Liver (tissue), 9 donors: ENCODE results near the gene CHRNA5. TPM values are rescaled to one million over a fixed set of nuclear protein-coding genes. Genes with fewer than 3 reads are reported as not detected.

Experiments
- DNase-seq: peaks from one replicate; pipeline ENCODE4 v3.0.0-alpha.2; 2017; ENCODE audit warnings: low spot score
- H3K27ac ChIP-seq, 2 donors: one replicate each; pipeline ENCODE4 v1.7.0; 2013; ENCODE audit warnings: inconsistent platforms in 2 of 2, low read length in 2 of 2, control low read depth in 1 of 2, low read depth in 1 of 2, mild to moderate bottlenecking in 1 of 2
- H3K27me3 ChIP-seq, 4 donors: one replicate each; pipeline versions ENCODE4 v1.6.1 to v1.7.0; 2013; ENCODE audit warnings: low read length in 3 of 4, inconsistent platforms in 1 of 4, mild to moderate bottlenecking in 1 of 4, moderate library complexity in 1 of 4; ENCODE audit not compliant: control insufficient read depth in 4 of 4, insufficient read depth in 4 of 4
- H3K36me3 ChIP-seq, 4 donors: one replicate each; pipeline versions ENCODE4 v1.6.1 to v1.7.0; 2013; ENCODE audit warnings: low read length in 3 of 4, mild to moderate bottlenecking in 3 of 4, low read depth in 1 of 4, moderate library complexity in 1 of 4; ENCODE audit not compliant: control insufficient read depth in 4 of 4, insufficient read depth in 3 of 4
- H3K4me1 ChIP-seq, 4 donors: one replicate each; pipeline versions ENCODE4 v1.6.1 to v1.7.0; 2013; ENCODE audit warnings: low read length in 3 of 4, mild to moderate bottlenecking in 3 of 4, moderate library complexity in 1 of 4; ENCODE audit not compliant: control insufficient read depth in 4 of 4, insufficient read depth in 4 of 4
- H3K4me3 ChIP-seq, 3 donors: one replicate each; pipeline versions ENCODE4 v1.6.1 to v1.7.0; 2013; ENCODE audit warnings: low read length in 3 of 3, control low read depth in 1 of 3, low read depth in 1 of 3, mild to moderate bottlenecking in 1 of 3
- H3K9ac ChIP-seq, 2 donors: one replicate each; pipeline ENCODE4 v1.7.0; 2013; ENCODE audit warnings: low read length in 2 of 2, mild to moderate bottlenecking in 2 of 2, moderate library complexity in 2 of 2, control low read depth in 1 of 2, low read depth in 1 of 2
- H3K9me3 ChIP-seq, 4 donors: one replicate each; pipeline versions ENCODE4 v1.6.1 to v1.7.0; 2013; ENCODE audit warnings: low read length in 3 of 4; ENCODE audit not compliant: control insufficient read depth in 4 of 4
- ATF3 ChIP-seq: IDR thresholded peaks from 2 replicates; pipeline ENCODE4 v1.6.1; 2016; ENCODE audit warnings: antibody characterized with exemption
- CTCF ChIP-seq: fragments of 150-350 bp; IDR thresholded peaks from 2 replicates; pipeline ENCODE4 v1.5.1; 2017; ENCODE audit warnings: improper control_type of control experiment, low read depth, low read length; ENCODE audit not compliant: missing input control
- EGR1 ChIP-seq, 2 donors: IDR thresholded peaks; 2 replicates each; pipeline ENCODE4 v1.6.1; 2016 to 2018; ENCODE audit warnings: antibody characterized with exemption in 2 of 2, low read depth in 2 of 2
- FOXA1 ChIP-seq: IDR thresholded peaks from 2 replicates; pipeline ENCODE4 v1.6.1; 2016; ENCODE audit warnings: antibody characterized with exemption
- FOXA2 ChIP-seq: IDR thresholded peaks from 2 replicates; pipeline ENCODE4 v1.6.1; 2016; ENCODE audit warnings: antibody characterized with exemption
- GABPA ChIP-seq, 2 donors: IDR thresholded peaks in 1 of 2; conservative IDR thresholded peaks in 1 of 2; 2 replicates each; pipeline ENCODE4 v1.6.1; 2016; ENCODE audit warnings: antibody characterized with exemption in 2 of 2, mild to moderate bottlenecking in 1 of 2, moderate library complexity in 1 of 2
- HNF4A ChIP-seq, 2 donors: conservative IDR thresholded peaks; 2 replicates each; pipeline ENCODE4 v1.6.1; 2016; ENCODE audit warnings: antibody characterized with exemption in 2 of 2, mild to moderate bottlenecking in 2 of 2
- HNF4G ChIP-seq: IDR thresholded peaks from 2 replicates; pipeline ENCODE4 v1.6.1; 2016; ENCODE audit warnings: antibody characterized with exemption
- JUND ChIP-seq, 2 donors: IDR thresholded peaks; 2 replicates each; pipeline ENCODE4 v1.6.1; 2016; ENCODE audit warnings: antibody characterized with exemption in 2 of 2
- MAX ChIP-seq: IDR thresholded peaks from 2 replicates; pipeline ENCODE4 v1.6.1; 2016; ENCODE audit warnings: antibody characterized with exemption
- RAD21 ChIP-seq, 2 donors: IDR thresholded peaks; 2 replicates each; pipeline ENCODE4 v1.6.1; 2016; ENCODE audit warnings: antibody characterized with exemption in 2 of 2, mild to moderate bottlenecking in 2 of 2
- RXRA ChIP-seq, 2 donors: IDR thresholded peaks; 2 replicates each; pipeline ENCODE4 v1.6.1; 2017 to 2018; ENCODE audit warnings: antibody characterized with exemption in 2 of 2, mild to moderate bottlenecking in 1 of 2
- SP1 ChIP-seq: IDR thresholded peaks from 2 replicates; pipeline ENCODE4 v1.6.1; 2018; ENCODE audit warnings: antibody characterized with exemption, mild to moderate bottlenecking
- TAF1 ChIP-seq: conservative IDR thresholded peaks from 2 replicates; pipeline ENCODE4 v1.6.1; 2016; ENCODE audit warnings: antibody characterized with exemption, mild to moderate bottlenecking
- YY1 ChIP-seq: IDR thresholded peaks from 2 replicates; pipeline ENCODE4 v1.6.1; 2016; ENCODE audit warnings: antibody characterized with exemption, mild to moderate bottlenecking
- WGBS: extraction: QIAGEN DNeasy Blood & Tissue Kit; methylation state at CpG from one replicate; pipeline ENCODE4 v1.1.7; 2013; 5-methylcytosine and 5-hydroxymethylcytosine counted together
- polyA plus RNA-seq, 2 donors: library from polyadenylated mRNA; stranded (reverse) in 1 of 2; unstranded in 1 of 2; fragments of 200-250 nt in 1 of 2; fragments of >200 nt in 1 of 2; fragmentation: Nextera tagmentation in 1 of 2; extraction: Ambion mirVana in 1 of 2; gene quantifications; one replicate each; pipeline versions ENCODE4 v1.2.1 to v1.2.3, GENCODE V29; 2013 to 2015
- total RNA-seq, 2 donors: library from RNA; depleted of rRNA; stranded (reverse); fragments of >200 nt; gene quantifications; one replicate each; pipeline ENCODE4 v1.2.3, GENCODE V29; 2014
- donor health status: healthy.
- donor health status: healthy.
- donor health status: healthy.
- donor health status: healthy.
- donor health status: healthy.

The CHRNA5 gene
- total and polyA plus RNA-seq, 4 donors = 0.17 to 0.56 (median 0.36) TPM

- H3K4me1 ChIP-seq = peaks cover 3 to 8% (median 7%) of the 10 kb centered on the region in 4 donors
- 94% methylated on average over 5 of the region's 5 CpGs for WGBS
- H3K9me3 ChIP-seq = no peaks in the 10 kb centered on the region
- DNase-seq = no peak
- TF ChIP-seq ATF3 (no peak), EGR1 (IDR thresholded peaks at IDR 0.05; ENCODE audit: low read depth in 2 of 2) (no peak), GABPA (IDR thresholded peaks at IDR 0.05 in 1 of 2, conservative IDR thresholded peaks at IDR 0.05 in 1 of 2) (no peak), SP1 (no peak), CTCF (no peak), HNF4G (no peak), FOXA2 (no peak), HNF4A (conservative IDR thresholded peaks at IDR 0.05) (no peak), RAD21 (IDR thresholded peaks at IDR 0.05) (no peak), JUND (IDR thresholded peaks at IDR 0.05) (no peak), YY1 (no peak), MAX (no peak), TAF1 (no peak), FOXA1 (no peak), RXRA (IDR thresholded peaks at IDR 0.05) (no peak)
- H3K9ac ChIP-seq = no peak overlapping the region
- no peaks in the 10 kb centered on the region for H3K36me3 ChIP-seq
- H3K4me3 ChIP-seq = no peak overlapping the region
- H3K27me3 ChIP-seq = no peaks in the 10 kb centered on the region
- no peak overlapping the region for H3K27ac ChIP-seq
Observed at GRCh38 chr15:78561490-78561889, 3.8 kb upstream of the CHRNA5 start.

- Histone ChIP-seq H3K36me3 (no peaks in the 10 kb centered on the region), H3K9me3 (no peaks in the 10 kb centered on the region), H3K27me3 (peaks cover 0 to 2% (median 0%) of the 10 kb centered on the region in 4 donors), H3K9ac (no peak overlapping the region), H3K4me3 (no peak overlapping the region), H3K4me1 (peaks cover 3 to 8% (median 7%) of the 10 kb centered on the region in 4 donors), H3K27ac (no peak overlapping the region)
- TF ChIP-seq YY1 = no peak
- 91% methylated on average over 2 of the region's 2 CpGs for WGBS
- no peak for DNase-seq
Observed at GRCh38 chr15:78563092-78563491, 2.2 kb upstream of the CHRNA5 start.

GRCh38 chr15:78564743-78565096 lies 600 bp upstream of the CHRNA5 start:
- Histone ChIP-seq H3K27ac (no peak overlapping the region), H3K9me3 (no peaks in the 10 kb centered on the region), H3K9ac (no peak overlapping the region), H3K27me3 (peaks cover 0 to 2% (median 0%) of the 10 kb centered on the region in 4 donors), H3K4me3 (no peak overlapping the region), H3K4me1 (peaks cover 3 to 8% (median 7%) of the 10 kb centered on the region in 4 donors), H3K36me3 (no peaks in the 10 kb centered on the region)
- TF ChIP-seq SP1 (no peak), FOXA2 (no peak), FOXA1 (no peak), EGR1 (IDR thresholded peaks at IDR 0.05; ENCODE audit: low read depth in 2 of 2) (no peak)
- no peak for DNase-seq
- 55% methylated on average over 11 of the region's 11 CpGs for WGBS
